GM18870 (cell line): ENCODE results near the gene ISYNA1.
"Not testable (repeated sequence)": the region's sequence is repeated elsewhere in the genome, so short reads cannot be mapped to it uniquely, and the experiment has no call there.

Experiments
- ATAC-seq: cut with Tn5 transposase; IDR thresholded peaks from one replicate; pipeline ENCODE4 v1.9.1; 2021; ENCODE audit warnings: moderate library complexity; ENCODE audit not compliant: unreplicated experiment

ISYNA1 gene

GRCh38 chr19:18421371-18421959, 16.5 kb downstream of the ISYNA1 start:
- ATAC-seq = no peak

GRCh38 chr19:18420930-18421329, 17.0 kb downstream of the ISYNA1 start:
- ATAC-seq = no peak

- no peak for ATAC-seq
Measured at GRCh38 chr19:18419699-18420460, 18.1 kb downstream of the ISYNA1 start.

- ATAC-seq = no peak
Measured at GRCh38 chr19:18419195-18419698, 18.7 kb downstream of the ISYNA1 start, which contains the start of gene SSBP4. Gene SSBP4, plus strand, starts transcription at chr19:18419398. Its CDS starts 251 bp downstream, at chr19:18419649.

- no peak for ATAC-seq
Measured at GRCh38 chr19:18418483-18419194, 19.3 kb downstream of the ISYNA1 start.

- no peak for ATAC-seq
Measured at GRCh38 chr19:18418029-18418482, 19.9 kb downstream of the ISYNA1 start.

- ATAC-seq = no peak
Measured at GRCh38 chr19:18417250-18418028, 20.5 kb downstream of the ISYNA1 start.

GRCh38 chr19:18416778-18417249, 21.1 kb downstream of the ISYNA1 start:
- ATAC-seq = no peak

GRCh38 chr19:18415178-18415867, 22.6 kb downstream of the ISYNA1 start:
- no peak for ATAC-seq

- no peak for ATAC-seq
Measured at GRCh38 chr19:18414504-18415177, 23.3 kb downstream of the ISYNA1 start.

GRCh38 chr19:18412610-18413239, 25.2 kb downstream of the ISYNA1 start:
- no peak for ATAC-seq

- ATAC-seq = peak; percentile 39
Measured at GRCh38 chr19:18408053-18408476, 29.9 kb downstream of the ISYNA1 start.

GRCh38 chr19:18406749-18407148, 31.2 kb downstream of the ISYNA1 start:
- no peak for ATAC-seq

GRCh38 chr19:18405754-18406153, 32.2 kb downstream of the ISYNA1 start:
- ATAC-seq = not testable (repeated sequence)

GRCh38 chr19:18402455-18403248, 35.3 kb downstream of the ISYNA1 start:
- not testable (repeated sequence) for ATAC-seq

- ATAC-seq = no peak
Measured at GRCh38 chr19:18401580-18402112, 36.3 kb downstream of the ISYNA1 start.

- ATAC-seq = no peak
Measured at GRCh38 chr19:18399008-18399407, 38.9 kb downstream of the ISYNA1 start.
